Measurements from ENCODE around the gene TBK1.

Gene TBK1

GRCh38 chr12:64451687-64452558 is at the start of gene TBK1:
Gene TBK1, plus strand, starts transcription at chr12:64452120. Its CDS starts 3,751 bp downstream, at chr12:64455871.
- peak; percentile 58 for DNase-seq

DNA sequence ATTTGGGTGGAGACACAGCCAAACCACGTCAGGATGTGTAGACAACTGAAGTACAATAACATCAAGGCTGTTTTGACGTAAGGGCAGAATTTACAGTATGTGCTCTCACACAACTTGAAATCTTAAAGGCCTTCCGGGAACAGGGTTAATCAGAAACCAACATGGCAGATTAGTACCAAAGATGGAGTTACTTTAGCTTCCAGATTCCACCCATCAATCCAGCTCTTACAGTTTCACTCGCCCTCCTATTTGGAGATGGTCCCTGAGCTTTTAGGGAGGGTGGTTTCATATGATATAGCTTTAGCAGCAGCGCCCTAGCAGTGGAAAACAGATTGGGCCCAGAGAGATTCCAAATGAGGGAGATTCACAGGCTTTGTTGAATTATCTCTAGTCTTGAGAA is 49.7 kb upstream of the TBK1 start:
- no peak for DNase-seq

DNA sequence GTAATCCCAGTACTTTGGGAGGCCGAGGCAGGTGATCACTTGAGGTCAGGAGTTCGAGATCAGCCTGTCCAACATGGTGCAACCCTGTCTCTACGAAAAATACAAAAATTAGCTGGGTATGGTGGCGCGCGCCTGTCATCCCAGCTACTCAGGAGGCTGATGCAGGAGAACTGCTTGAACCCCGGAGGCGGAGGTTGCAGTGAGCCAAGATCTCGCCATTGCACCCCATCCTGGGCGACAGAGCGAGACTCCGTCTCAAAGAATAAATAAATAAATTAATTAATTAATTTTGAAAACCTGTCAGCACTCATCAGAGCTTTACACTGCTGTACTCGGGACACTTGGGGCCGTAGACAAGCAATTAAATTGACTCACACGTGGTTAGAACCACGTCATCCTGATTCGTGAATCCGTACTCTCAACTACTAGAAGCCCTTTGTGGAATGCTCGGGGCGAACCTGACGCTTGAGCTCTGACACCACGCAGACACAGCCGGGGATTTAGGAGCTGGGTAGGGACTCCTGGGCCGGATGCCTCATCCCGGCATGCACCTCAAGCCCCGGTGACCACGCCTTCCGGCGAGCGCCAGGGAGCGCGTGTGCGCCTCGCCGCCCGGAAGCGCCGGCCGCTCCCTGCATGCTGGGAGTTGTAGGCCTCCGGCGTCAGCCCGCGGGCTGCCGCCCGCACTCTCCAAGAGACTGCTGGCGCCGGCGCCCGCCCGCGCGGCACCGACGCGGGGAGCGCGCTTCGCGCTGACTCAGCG is 48.0 kb upstream of the TBK1 start, which contains the start of gene XPOT:
Gene XPOT, plus strand, starts transcription at position 686 of the 763 bp plus-strand sequence. CDS start 5,644 bp downstream, outside the sequence.
- DNase-seq = peak; percentile 93

- DNase-seq = peak; percentile 78
Measured at GRCh38 chr12:64404470-64405256, 47.3 kb upstream of the TBK1 start.

GRCh38 chr12:64407342-64408223 is 44.3 kb upstream of the TBK1 start:
- no peak for DNase-seq

- DNase-seq = no peak
Measured at GRCh38 chr12:64411427-64411826, 40.5 kb upstream of the TBK1 start.

DNA sequence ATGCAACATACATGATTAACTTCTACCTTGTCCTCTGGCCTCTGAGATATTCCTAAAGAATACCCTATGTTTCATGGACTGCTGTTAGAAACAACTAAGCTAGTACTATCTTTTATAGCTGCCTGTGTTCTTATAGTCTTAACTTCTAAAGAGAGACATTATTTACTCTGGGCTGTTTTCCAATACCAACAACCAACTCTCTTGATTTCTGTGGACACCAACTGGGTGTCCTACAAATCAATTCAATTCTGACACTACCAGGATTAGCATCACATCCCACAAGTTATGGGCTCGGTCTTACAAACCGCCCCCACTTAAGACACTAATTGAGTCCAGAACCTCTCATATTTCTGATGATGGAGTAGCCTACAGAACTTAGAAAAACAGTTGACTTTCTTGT is 39.5 kb upstream of the TBK1 start:
- DNase-seq = no peak

DNA sequence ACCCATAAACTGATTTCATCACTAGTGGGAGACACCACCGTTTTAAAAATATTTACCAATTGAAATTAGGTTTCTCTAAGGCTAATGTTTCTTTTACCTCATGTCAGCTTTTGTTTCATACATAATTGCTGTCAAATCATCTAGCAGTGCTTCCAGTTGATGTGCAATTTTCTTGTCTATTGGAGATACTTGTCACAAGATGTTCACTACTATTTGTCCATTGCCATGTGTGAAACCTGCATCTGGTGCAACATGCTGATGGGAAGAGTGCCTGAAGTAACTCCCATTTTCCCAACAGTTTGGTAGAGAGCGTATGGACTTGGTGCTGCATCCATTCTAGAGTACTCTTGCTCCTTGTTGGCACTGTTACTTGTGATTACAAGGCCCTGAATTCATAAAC is 38.0 kb upstream of the TBK1 start:
- no peak for DNase-seq

GRCh38 chr12:64418209-64418608 is 33.7 kb upstream of the TBK1 start:
- no peak for DNase-seq

- DNase-seq = no peak
Measured at GRCh38 chr12:64419696-64420095, 32.2 kb upstream of the TBK1 start.

GRCh38 chr12:64427988-64428387 is 23.9 kb upstream of the TBK1 start:
- no peak for DNase-seq

DNA sequence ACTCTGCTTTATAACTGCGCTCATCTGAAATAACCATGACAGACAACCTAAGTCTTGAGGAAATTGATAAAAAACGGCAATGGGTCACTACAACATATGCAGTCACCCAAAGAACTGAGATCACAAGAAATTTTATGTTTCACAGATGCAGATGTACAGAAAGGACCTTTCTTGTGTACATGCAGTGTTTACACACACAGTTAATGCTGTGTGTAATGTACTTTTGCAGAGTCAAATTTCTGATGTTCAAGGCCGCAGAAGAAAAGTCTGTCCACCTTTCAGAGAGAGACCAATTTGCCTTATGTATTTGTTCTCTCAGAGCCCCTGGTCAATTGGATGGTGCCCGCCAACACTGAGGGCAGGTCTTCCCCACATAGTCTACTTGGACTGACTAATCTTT is 23.0 kb upstream of the TBK1 start:
- DNase-seq = no peak

- no peak for DNase-seq
Measured at GRCh38 chr12:64430886-64431285, 21.0 kb upstream of the TBK1 start.

- no peak for DNase-seq
Measured at GRCh38 chr12:64431791-64432190, 20.1 kb upstream of the TBK1 start.

DNA sequence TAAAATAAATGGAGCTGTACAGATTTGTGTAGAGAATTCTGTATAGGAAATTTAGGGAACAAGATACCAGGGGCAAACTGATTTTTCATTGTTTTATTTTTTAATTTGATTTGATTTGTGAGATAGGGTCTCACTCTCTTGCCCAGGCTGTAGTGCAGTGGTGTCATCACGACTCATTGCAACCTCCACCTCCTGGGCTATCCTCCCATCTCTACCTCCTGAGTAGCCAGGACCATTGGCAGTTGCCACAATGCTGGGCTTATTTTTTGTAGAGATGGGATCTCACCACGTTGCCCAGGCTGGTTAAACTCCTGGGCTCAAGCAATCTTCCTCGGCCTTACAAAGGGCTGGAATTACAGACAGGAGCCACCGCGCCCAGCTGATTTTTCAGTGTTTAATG is 18.0 kb upstream of the TBK1 start:
- DNase-seq = no peak

GRCh38 chr12:64440100-64440499 is 11.8 kb upstream of the TBK1 start:
- no peak for DNase-seq

DNA sequence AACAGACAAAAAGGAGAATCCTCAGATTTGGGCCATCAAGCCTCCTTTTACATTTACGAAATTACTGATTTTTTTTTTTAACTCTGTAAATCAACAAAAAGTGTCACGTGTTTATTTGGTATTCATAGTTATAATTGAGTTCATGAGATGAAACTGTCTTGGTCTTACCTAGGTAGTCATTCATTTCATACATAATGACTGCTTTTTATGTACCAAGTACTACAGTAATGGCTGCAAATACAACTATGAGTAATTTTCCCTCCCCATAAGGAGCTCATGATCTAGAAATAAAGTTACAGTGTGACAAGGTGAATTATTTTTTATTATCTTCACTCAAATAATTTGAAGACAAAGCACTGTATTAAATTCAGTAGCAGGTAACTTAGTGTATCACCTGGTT is 6.4 kb upstream of the TBK1 start:
- DNase-seq = no peak

- no peak for DNase-seq
Measured at GRCh38 chr12:64446295-64446694, 5.6 kb upstream of the TBK1 start.

- no peak for DNase-seq
Measured at GRCh38 chr12:64450057-64450640, 1.8 kb upstream of the TBK1 start.

DNA sequence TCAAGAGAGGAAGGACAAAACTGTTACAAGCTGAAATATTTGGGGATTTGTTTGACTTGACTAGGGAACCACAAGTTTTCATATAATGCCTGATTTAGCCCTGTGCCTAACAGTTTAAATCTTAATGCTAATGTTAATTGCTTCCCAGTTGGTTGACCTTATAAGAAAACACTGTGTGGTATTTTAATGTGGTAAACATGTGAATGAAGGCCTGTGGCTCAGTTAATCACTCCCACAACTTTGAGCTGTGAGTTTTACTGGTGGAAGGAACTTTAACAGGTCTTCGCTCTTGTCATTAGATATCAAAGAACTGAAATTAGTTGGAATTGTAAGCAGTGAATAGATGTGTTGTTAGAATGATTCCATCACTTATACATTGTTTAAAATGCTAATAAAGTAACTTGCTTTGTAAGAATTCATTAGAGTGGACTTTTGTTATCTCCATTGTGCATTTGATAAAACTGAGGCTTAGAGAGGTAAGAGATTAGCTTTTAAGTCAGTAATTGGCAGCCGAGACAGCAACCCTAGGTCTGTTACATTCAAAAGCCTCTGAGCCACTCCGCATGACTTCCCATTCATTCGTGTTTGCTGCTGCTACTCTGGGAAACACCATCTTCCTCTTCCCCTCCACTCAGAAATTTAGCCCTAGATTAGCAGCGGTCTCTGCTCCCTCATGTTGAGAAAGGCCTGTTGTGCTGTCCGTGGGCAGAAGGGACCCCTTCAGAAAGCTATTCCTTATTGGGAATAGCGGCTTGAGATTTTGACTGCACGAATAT is 1.0 kb upstream of the TBK1 start:
- DNase-seq = no peak
